IMR-90 (cell line): ENCODE measurements around the gene SLAMF9. TPM values are rescaled to one million over a fixed set of nuclear protein-coding genes. Genes with fewer than 3 reads are reported as not detected.
A peak's percentile ranks its signal among the peaks of the same experiment; 100 is the strongest.

Experiments
- CEBPB ChIP-seq: IDR thresholded peaks from 2 replicates; pipeline ENCODE4 v1.6.1; 2012; ENCODE audit warnings: low read depth, low read length, improper control_type of control experiment
- polyA plus RNA-seq, 3 experiments: library from polyadenylated mRNA; depleted of rRNA; stranded (reverse); fragments of >200 nt; gene quantifications; 2 replicates each; pipeline ENCODE4 v1.2.3, GENCODE V29; 2012; ENCODE audit warnings: low replicate concordance in 1 of 3
- total RNA-seq: library from RNA; depleted of rRNA; stranded (reverse); fragments of >200 nt; gene quantifications from 2 replicates; pipeline ENCODE4 v1.2.3, GENCODE V29; 2012
- TF ChIP-seq, protein P1 (sequence below): fragments of 150-350 bp; IDR thresholded peaks from 2 replicates; pipeline ENCODE4 v1.6.1; 2017; ENCODE audit warnings: mild to moderate bottlenecking, antibody characterized with exemption, low read length, low read depth

The SLAMF9 gene
- total and polyA plus RNA-seq, 2 of the 4 experiments (the other 2 are of a cell fraction) = 0.18 to 0.67 TPM

DNA sequence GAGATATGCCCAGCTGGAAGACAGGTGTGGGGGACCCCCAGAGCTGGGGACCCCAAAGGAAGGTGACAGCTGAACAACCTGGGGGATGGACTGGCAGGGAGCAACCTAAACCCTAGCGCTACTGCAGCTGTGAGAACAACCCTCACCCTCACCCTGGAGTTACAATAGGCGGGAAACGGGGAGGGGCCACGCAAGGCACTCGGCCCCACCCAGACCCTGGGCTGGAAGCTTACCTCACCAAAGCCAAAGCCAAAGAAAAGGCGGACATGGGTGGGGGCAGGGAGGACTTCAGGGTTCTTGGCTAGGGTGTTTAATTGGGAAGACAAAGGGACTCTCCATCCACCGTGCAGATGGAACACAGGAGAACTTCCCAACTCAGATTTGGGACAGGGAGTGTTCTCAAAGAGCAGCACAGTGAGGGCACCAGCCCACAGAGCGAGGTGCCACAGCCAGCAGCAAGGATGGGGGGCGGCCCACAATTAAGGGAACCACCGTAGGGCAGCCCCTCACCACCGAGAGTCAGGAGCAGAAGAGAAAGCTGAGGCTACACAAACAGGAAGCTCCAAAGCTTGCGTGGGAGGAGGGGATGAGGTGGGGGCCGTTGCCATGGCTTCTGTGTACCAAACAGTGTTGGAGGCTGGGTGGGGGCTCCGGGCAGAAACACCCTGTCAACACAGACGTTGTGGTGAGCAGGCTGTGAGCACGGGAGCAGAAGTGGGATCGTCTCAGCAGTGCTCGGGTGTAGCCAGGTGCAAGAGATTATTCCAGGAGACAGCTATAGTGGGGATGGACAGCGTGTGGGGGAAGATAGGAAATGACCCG is 30.6 kb downstream of the SLAMF9 start (continued):
- TF ChIP-seq, protein P1, sequence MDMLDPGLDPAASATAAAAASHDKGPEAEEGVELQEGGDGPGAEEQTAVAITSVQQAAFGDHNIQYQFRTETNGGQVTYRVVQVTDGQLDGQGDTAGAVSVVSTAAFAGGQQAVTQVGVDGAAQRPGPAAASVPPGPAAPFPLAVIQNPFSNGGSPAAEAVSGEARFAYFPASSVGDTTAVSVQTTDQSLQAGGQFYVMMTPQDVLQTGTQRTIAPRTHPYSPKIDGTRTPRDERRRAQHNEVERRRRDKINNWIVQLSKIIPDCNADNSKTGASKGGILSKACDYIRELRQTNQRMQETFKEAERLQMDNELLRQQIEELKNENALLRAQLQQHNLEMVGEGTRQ = peak; percentile 12; the same call in 1 of the 2 replicates
- no peak for TF ChIP-seq CEBPB
